ENCODE data around the gene TARM1.

TARM1 gene

DNA sequence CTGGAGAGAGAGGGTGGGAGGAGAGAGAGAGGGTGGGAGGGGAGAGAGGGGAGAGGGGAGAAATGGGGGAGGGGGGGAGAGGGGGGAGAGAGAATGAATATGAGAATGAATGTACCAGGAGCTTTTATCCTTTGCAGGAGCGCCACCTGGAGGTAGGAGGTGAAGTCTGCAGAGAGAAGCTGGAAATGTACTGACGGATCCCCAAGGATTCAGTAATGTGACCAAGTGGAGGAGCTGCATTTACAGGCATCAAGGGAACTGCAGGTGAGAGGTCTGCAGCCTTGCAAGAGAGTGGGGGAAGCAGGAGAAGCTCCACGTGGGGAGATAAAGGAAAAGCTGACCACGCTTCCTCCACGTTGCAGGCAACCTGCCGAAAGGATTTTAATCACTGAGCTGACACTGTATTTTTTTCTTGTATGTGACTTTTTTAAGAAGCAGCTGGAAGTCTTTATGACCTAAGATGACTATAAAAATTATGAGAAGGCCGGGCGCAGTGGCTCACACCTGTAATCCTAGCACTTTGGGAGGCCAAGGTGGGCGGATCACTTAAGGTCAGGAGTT, 51.2 kb downstream of the TARM1 start:
- DNase-seq: peak; percentile 19

DNA sequence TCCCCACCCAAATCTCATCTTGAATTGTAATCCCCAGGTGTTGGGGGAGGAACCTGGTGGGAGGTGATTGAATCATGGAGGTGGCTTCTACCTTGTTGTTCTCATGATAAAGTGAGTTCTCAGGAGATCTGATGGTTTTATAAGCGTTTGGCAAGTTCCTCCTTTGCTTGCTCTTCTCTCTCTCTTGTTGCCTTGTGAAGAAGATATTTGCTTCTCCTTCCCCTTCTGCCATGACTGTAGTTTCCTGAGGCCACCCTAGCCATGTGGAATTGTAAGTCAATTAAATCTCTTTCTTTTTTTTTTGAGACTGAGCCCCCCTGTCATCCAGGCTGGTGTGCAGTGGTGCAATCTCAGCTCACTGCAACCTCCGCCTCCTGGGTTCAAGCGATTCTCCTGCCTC, 51.9 kb downstream of the TARM1 start:
- DNase-seq: no peak

DNA sequence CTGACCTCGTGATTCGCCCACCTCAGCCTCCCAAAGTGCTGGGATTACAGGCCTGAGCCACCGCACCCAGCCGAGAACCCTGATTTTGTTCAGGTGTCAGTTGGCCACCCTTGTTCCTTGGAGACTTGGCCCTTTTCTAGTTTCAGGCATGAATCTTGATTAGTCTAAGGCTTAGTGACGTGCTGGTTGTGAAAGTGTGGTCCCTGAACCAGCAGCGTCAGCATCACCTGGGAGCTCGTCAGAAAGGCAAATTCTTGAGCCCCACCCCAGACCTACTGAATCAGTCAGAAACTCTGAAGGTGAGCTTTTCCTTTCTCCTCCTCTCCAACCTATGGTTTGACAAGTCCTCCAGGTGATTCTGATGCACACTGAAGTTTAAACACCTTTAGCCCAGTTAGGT, 54.5 kb downstream of the TARM1 start:
- DNase-seq: no peak

DNA sequence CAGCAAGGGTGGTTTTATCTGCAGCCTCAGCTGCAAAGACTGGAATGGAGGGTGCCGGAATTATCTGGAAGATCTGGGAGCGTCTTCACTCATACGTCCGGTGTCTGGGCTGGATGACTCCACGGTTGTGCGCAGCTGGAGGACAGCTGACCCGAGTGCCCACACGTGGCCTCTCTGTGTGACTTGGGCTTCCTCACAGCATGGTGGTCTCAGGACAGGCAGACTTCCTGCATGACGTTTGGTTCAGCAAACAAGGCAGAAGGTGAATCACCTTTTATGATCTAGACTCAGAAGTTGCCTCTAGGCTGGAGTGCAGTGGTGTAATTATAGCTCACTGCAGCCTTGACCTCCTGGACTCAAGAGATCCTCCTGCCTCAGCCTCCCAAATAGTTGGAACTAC, 56.5 kb downstream of the TARM1 start:
- DNase-seq: no peak

DNA sequence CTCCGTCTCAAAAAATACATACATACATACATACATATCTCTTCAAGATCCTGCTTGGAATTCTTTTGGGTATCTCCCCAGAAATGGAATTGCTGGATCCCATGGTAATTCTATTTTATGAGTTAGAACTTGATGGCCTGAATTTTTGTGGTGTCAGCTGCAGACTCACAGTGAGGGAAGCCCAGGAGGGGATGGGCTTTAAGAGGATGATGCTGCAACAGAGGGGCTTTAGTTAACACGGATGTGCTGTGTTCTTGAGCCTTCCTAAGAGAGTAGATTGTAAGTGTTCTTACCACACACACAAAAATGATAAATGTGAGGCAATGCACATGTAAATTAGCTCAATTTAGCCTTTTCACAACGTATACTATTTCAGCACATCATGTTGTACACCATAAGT, 58.0 kb downstream of the TARM1 start:
- no peak for DNase-seq

DNA sequence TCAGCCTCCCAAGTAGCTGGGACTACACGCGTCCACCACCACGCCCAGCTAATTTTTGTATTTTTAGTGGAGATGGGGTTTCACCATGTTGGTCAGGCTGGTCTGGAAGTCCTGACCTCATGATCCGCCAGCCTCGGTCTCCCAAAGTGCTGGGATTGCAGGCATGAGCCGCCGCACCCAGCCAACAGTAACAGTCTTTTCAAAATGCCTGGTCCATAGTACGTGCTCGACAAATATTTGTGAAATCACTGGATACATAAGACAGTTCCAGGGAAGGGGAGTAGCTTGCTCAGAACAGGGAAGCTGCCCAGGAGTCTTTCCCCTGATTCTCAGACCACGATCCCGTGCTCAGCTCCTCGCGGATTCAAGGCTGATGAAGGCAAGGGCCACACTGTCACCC, 59.2 kb downstream of the TARM1 start:
- no peak for DNase-seq

DNA sequence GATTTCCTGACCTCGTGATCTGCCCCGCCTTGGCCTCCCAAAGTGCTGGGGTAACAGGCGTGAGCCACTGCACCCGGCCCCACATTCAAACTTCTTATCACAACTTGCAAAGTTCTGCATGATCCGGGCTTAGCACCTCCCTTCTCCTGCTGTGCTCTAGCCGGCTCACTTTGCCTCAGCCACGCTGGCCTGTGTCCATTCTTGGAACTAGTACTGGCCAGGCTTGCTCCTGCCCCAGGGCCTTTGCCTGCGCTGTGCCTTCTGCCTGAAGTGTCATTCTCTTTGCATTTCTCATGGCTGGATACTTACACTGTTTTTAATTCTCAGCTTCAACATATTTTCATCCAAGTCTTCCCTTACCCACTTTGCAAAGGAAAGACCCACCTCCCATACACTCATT, 59.8 kb downstream of the TARM1 start:
- DNase-seq: no peak

Measured in effector CD8-positive, alpha-beta T cell (primary cell).